K562 (cell line): ENCODE results near the gene RHOB. TPM values are rescaled to one million over a fixed set of nuclear protein-coding genes. Genes with fewer than 3 reads are reported as not detected.

Experiments used
- ATF7 ChIP-seq: fragments of 450-650 bp; IDR thresholded peaks from 2 replicates; pipeline ENCODE4 v1.7.1; 2014; ENCODE audit warnings: mild to moderate bottlenecking, moderate library complexity
- BRD4 ChIP-seq: fragments of 200-600 bp; sonication (generic); IDR thresholded peaks from 2 replicates; pipeline ENCODE4 v1.6.1; 2017; ENCODE audit warnings: inconsistent platforms
- CHAMP1 ChIP-seq: fragments of 450-650 bp; IDR thresholded peaks from 2 replicates; pipeline ENCODE4 v1.6.1; 2016; ENCODE audit warnings: mild to moderate bottlenecking
- CREB5 ChIP-seq: fragments of 250-450 bp; sonication (Bioruptor Pico); IDR thresholded peaks from 2 replicates; pipeline ENCODE4 v1.5.0; 2020; ENCODE audit warnings: mild to moderate bottlenecking
- FOS ChIP-seq: IDR thresholded peaks from 3 replicates; pipeline ENCODE4 v1.6.1; 2011; ENCODE audit not compliant: insufficient read length; ENCODE audit errors: extremely low read depth
- FOSL1 ChIP-seq: fragments of 200-800 bp; sonication (Bioruptor generic); conservative IDR thresholded peaks from 2 replicates; pipeline ENCODE4 v1.6.1; 2016; ENCODE audit warnings: missing genetic modification characterization, missing compliant biosample characterization
- IRF9 ChIP-seq: fragments of 450-650 bp; IDR thresholded peaks from 2 replicates; pipeline ENCODE4 v1.6.1; 2016; ENCODE audit warnings: missing biosample characterization, missing genetic modification characterization
- MCM3 ChIP-seq: fragments of 450-650 bp; IDR thresholded peaks from 2 replicates; pipeline ENCODE4 v1.6.1; 2016
- NCOA4 ChIP-seq: fragments of 450-650 bp; IDR thresholded peaks from 2 replicates; pipeline ENCODE4 v1.6.1; 2018; ENCODE audit warnings: mild to moderate bottlenecking; ENCODE audit not compliant: partially characterized antibody
- NFE2 ChIP-seq: IDR thresholded peaks from 2 replicates; pipeline ENCODE4 v1.6.1; 2014; ENCODE audit warnings: antibody characterized with exemption, low read depth
- NR2C2 ChIP-seq, 2 experiments: fragments of 200-800 bp in 1 of 2; sonication (Bioruptor generic) in 1 of 2; sonication (generic) in 1 of 2; formaldehyde crosslinking in 1 of 2; IDR thresholded peaks; 2 replicates each; pipeline versions ENCODE4 v1.6.1 to v1.8.0; 2016 to 2022; ENCODE audit warnings: mild to moderate bottlenecking in 1 of 2, missing compliant biosample characterization in 1 of 2, missing genetic modification characterization in 1 of 2, missing genetic modification reagents in 1 of 2
- NUFIP1 ChIP-seq: fragments of 450-650 bp; IDR thresholded peaks from 2 replicates; pipeline ENCODE4 v1.6.1; 2018; ENCODE audit not compliant: partially characterized antibody
- SNRNP70 ChIP-seq: fragments of 200-400 bp; formaldehyde crosslinking; optimal IDR thresholded peaks from 2 replicates; pipeline ENCODE3; 2017; ENCODE audit warnings: low read depth, low read length
- THAP7 ChIP-seq: fragments of 250-450 bp; sonication (Bioruptor Pico); IDR thresholded peaks from 2 replicates; pipeline ENCODE4 v1.5.0; 2021
- TRIM24 ChIP-seq, 2 experiments: fragments of 450-650 bp; IDR thresholded peaks; 2 replicates each; pipeline ENCODE4 v1.6.1; 2016
- ZBTB1 ChIP-seq: sonication (generic); formaldehyde crosslinking; IDR thresholded peaks from 2 replicates; pipeline ENCODE4 v1.8.1; 2023; ENCODE audit warnings: missing genetic modification reagents, low read depth, mild to moderate bottlenecking, borderline replicate concordance
- ZFP1 ChIP-seq: fragments of 450-650 bp; formaldehyde crosslinking; IDR thresholded peaks from 2 replicates; pipeline ENCODE4 v1.4.0; 2020; ENCODE audit warnings: mild to moderate bottlenecking, mixed read lengths
- ZNF23 ChIP-seq: fragments of 250-450 bp; sonication (Bioruptor Pico); IDR thresholded peaks from 2 replicates; pipeline ENCODE4 v1.4.0; 2020; ENCODE audit warnings: mild to moderate bottlenecking
- ZNF263 ChIP-seq: sonication (generic); formaldehyde crosslinking; IDR thresholded peaks from 2 replicates; pipeline ENCODE4 v1.8.0; 2022; ENCODE audit warnings: mild to moderate bottlenecking, missing genetic modification reagents, borderline replicate concordance
- polyA plus RNA-seq, 8 experiments: library from polyadenylated mRNA; depleted of rRNA in 4 of 8; stranded (reverse) in 5 of 8; unstranded in 3 of 8; fragments of >200 nt; fragmentation: Nextera tagmentation in 2 of 8; fragmentation: Illumina TruSeq in 1 of 8; extraction: Ambion mirVana in 2 of 8; extraction: Trizol in 1 of 8; gene quantifications; 2 replicates each; pipeline versions ENCODE4 v1.2.1 to v1.2.3, GENCODE V29; 2011 to 2014; ENCODE audit warnings: inconsistent platforms in 1 of 8, missing spikeins in 1 of 8
- total RNA-seq, 7 experiments: library from RNA; depleted of rRNA in 6 of 7; stranded (reverse); fragments of >200 nt in 6 of 7; fragmentation: Illumina TruSeq in 2 of 7; extraction: Trizol in 2 of 7; gene quantifications; 2 replicates each; pipeline versions ENCODE4 v1.2.1 to v1.2.3, GENCODE V29; 2011 to 2021; ENCODE audit warnings: low replicate concordance in 1 of 7
- TF ChIP-seq, protein P1 (sequence below): sonication (generic); formaldehyde crosslinking; IDR thresholded peaks from 2 replicates; pipeline ENCODE4 v1.8.1; 2023; ENCODE audit warnings: mild to moderate bottlenecking, missing genetic modification reagents
- TF ChIP-seq, protein P2 (sequence below): fragments of 450-650 bp; conservative IDR thresholded peaks from 2 replicates; pipeline ENCODE4 v1.6.1; 2016; ENCODE audit warnings: missing genetic modification characterization, low read depth, mild to moderate bottlenecking, missing compliant biosample characterization, moderate library complexity

Gene RHOB
- total and polyA plus RNA-seq, 9 of the 15 experiments (the other 6 are each of a cell fraction or from before 2014, with no cell fraction given): 0.07 to 4.8 (median 1.1) TPM

GRCh38 chr2:20430461-20431300 is 16.2 kb upstream of the RHOB start (continued):
- TF ChIP-seq NR2C2 (CRISPR knock-in tag; IDR thresholded peaks at IDR 0.05) (no peak), NR2C2 (tag; IDR thresholded peaks at IDR 0.05) (no peak), IRF9 (no peak), SNRNP70 (no peak), CREB5 (CRISPR knock-in tag) (no peak), ZFP1 (CRISPR knock-in tag) (no peak), NUFIP1 (no peak), FOS (peak; percentile 69), FOSL1 (tag) (peak; percentile 99), ZBTB1 (CRISPR knock-in tag) (no peak), ZNF263 (CRISPR knock-in tag) (no peak), ZNF23 (no peak), NFE2 (peak; percentile 87), MCM3 (no peak), CHAMP1 (no peak), BRD4 (no peak), ATF7 (peak; percentile 58; the same call in 1 of the 2 replicates), NCOA4 (no peak), THAP7 (CRISPR knock-in tag) (no peak), TRIM24 (IDR thresholded peaks at IDR 0.05) (peak; percentile 41 to 66; a peak in 1 of 4 replicates)
- TF ChIP-seq, protein P1, sequence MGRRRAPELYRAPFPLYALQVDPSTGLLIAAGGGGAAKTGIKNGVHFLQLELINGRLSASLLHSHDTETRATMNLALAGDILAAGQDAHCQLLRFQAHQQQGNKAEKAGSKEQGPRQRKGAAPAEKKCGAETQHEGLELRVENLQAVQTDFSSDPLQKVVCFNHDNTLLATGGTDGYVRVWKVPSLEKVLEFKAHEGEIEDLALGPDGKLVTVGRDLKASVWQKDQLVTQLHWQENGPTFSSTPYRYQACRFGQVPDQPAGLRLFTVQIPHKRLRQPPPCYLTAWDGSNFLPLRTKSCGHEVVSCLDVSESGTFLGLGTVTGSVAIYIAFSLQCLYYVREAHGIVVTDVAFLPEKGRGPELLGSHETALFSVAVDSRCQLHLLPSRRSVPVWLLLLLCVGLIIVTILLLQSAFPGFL (CRISPR knock-in tag): no peak
- TF ChIP-seq, protein P2, sequence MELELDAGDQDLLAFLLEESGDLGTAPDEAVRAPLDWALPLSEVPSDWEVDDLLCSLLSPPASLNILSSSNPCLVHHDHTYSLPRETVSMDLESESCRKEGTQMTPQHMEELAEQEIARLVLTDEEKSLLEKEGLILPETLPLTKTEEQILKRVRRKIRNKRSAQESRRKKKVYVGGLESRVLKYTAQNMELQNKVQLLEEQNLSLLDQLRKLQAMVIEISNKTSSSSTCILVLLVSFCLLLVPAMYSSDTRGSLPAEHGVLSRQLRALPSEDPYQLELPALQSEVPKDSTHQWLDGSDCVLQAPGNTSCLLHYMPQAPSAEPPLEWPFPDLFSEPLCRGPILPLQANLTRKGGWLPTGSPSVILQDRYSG (tag): no peak
